Mammary epithelial cell (primary cell): ENCODE results near the gene SIX2.

Experiments
- EZH2 ChIP-seq: IDR thresholded peaks from 2 replicates; pipeline ENCODE4 v1.6.1; 2012; ENCODE audit warnings: low read length, inconsistent platforms, borderline replicate concordance
- TF ChIP-seq, protein P1 (sequence below), 2 donors: IDR thresholded peaks in 1 of 2; conservative IDR thresholded peaks in 1 of 2; 2 replicates each; pipeline ENCODE4 v1.5.1; 2011 to 2012; ENCODE audit warnings: inconsistent platforms in 2 of 2, low read length in 2 of 2, mild to moderate bottlenecking in 2 of 2, control low read depth in 1 of 2, low read depth in 1 of 2; ENCODE audit not compliant: insufficient read depth in 1 of 2; ENCODE audit errors: extremely low read depth in 1 of 2

DNA sequence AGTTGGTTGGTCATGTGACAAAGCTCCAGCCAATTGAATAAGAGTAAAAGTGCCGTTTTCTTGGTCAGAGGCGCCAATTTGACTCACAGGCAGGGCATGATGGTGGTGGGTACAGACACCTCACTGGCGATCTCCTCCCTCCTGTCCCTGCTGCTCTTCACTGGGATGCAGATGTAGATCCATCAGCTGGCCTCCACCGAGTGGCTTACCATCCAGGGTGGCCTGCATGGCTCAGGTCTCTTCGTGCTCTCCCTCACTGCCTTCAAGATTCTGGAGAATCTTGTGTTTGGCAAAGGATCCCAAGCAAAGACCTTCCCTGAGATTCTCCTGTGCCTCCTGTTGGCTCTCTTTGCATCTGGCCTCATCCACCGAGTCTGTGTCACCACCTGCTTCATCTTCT lies 12.9 kb downstream of the SIX2 start:
- TF ChIP-seq, protein P1, sequence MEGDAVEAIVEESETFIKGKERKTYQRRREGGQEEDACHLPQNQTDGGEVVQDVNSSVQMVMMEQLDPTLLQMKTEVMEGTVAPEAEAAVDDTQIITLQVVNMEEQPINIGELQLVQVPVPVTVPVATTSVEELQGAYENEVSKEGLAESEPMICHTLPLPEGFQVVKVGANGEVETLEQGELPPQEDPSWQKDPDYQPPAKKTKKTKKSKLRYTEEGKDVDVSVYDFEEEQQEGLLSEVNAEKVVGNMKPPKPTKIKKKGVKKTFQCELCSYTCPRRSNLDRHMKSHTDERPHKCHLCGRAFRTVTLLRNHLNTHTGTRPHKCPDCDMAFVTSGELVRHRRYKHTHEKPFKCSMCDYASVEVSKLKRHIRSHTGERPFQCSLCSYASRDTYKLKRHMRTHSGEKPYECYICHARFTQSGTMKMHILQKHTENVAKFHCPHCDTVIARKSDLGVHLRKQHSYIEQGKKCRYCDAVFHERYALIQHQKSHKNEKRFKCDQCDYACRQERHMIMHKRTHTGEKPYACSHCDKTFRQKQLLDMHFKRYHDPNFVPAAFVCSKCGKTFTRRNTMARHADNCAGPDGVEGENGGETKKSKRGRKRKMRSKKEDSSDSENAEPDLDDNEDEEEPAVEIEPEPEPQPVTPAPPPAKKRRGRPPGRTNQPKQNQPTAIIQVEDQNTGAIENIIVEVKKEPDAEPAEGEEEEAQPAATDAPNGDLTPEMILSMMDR (conservative IDR thresholded peaks at IDR 0.05 in 1 of 2, IDR thresholded peaks at IDR 0.05 in 1 of 2; ENCODE audit: extremely low read depth in 1 of 2, insufficient read depth in 1 of 2, low read depth in 1 of 2, low read length in 2 of 2) = no peak
- no peak for TF ChIP-seq EZH2
